Effector memory CD4-positive, alpha-beta T cell (primary cell): ENCODE measurements around the gene BAG5.

Source experiments
- DNase-seq, 3 donors: peaks; one replicate each; pipeline ENCODE4 v3.0.0-alpha.2; 2020
- H3K27ac ChIP-seq: 2 replicates; pipeline ENCODE4 v1.7.0; 2013; ENCODE audit warnings: mild to moderate bottlenecking, low read length, moderate library complexity; ENCODE audit not compliant: insufficient read depth, poor library complexity, severe bottlenecking
- H3K27me3 ChIP-seq: replicated peaks from 2 replicates; pipeline ENCODE4 v1.7.0; 2013; ENCODE audit warnings: mild to moderate bottlenecking, low read length; ENCODE audit not compliant: insufficient read depth, control insufficient read depth, poor library complexity, severe bottlenecking
- H3K36me3 ChIP-seq: 2 replicates; pipeline ENCODE4 v1.7.0; 2013; ENCODE audit warnings: mild to moderate bottlenecking, low read length, moderate library complexity; ENCODE audit not compliant: control insufficient read depth, insufficient read depth
- H3K4me1 ChIP-seq: 2 replicates; pipeline ENCODE4 v1.7.0; 2013; ENCODE audit warnings: low read length, mild to moderate bottlenecking; ENCODE audit not compliant: control insufficient read depth, insufficient read depth, poor library complexity, severe bottlenecking
- H3K4me3 ChIP-seq: 2 replicates; pipeline ENCODE4 v1.7.0; 2013; ENCODE audit warnings: low read length, low read depth, mild to moderate bottlenecking; ENCODE audit not compliant: insufficient read depth, poor library complexity, severe bottlenecking
- H3K9me3 ChIP-seq: 2 replicates; pipeline ENCODE4 v1.7.0; 2013; ENCODE audit warnings: mild to moderate bottlenecking, low read length, moderate library complexity; ENCODE audit not compliant: control insufficient read depth

BAG5 gene

DNA sequence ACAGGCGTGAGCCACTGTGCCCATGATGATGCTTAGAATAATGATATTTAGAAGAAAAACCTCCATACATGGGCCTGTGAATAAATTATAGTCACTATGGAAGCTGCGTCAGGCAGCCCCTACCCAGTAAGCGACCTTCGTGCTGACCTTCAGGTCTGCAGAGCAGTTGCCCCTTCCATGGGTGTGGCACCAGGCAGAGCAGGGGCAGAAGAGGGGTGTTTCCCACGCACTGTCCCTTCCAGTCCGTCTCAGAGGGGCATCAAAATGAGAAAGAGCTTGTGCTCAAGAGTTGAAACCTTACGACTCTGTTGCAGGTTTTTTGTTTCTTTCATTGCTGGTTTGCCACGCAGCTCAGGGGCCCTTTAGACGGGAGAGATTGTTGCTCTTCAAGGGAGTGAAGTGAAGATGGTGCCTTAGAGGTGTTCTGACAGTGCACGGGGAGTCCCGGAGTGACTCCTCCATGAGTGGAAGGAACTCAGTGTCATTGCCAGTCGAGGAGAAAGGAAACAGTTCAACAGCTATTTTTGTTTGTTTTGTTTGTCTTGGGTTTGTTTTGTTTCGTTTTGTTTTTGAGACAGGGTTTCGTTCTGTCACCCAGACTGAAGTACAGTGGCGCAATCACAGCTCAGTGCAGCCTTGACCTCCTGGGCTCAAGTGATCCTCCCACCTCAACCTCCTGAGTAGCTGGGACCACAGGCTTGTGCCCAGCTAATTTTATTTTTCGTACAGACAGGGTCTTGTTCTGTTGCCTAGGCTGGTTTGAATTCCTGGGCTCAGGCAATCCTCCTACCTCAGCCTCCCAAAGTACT lies 53.7 kb downstream of the BAG5 start:
- no peak for DNase-seq
- no peaks in the 10 kb centered on the region for H3K9me3 ChIP-seq
- H3K27me3 ChIP-seq = no peaks in the 10 kb centered on the region
- no peaks in the 10 kb centered on the region for H3K4me1 ChIP-seq
- H3K36me3 ChIP-seq = peaks cover 16% of the 10 kb centered on the region
- no peak overlapping the region for H3K4me3 ChIP-seq
- no peak overlapping the region for H3K27ac ChIP-seq

DNA sequence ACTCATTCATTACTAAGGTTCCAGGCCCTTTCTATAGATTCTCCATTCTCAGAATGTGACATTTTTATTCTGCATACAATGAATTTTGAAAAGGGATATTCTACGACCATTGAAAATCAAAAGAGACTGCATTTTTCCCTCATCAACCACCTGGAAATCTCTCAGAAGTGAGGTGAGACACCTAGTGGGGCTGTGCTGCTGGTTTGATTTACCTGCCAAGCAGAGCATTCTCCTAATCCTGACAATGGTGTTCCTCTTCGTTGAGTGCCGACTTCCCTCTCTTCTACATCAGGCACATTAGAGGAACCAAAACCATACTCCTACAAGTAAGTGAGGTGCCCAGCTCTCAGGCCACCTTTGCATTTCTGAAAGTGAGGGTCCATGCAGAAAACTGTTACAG lies 54.7 kb downstream of the BAG5 start:
- Histone ChIP-seq H3K9me3 (no peaks in the 10 kb centered on the region), H3K27ac (no peak overlapping the region), H3K36me3 (peaks cover 26% of the 10 kb centered on the region), H3K27me3 (no peaks in the 10 kb centered on the region), H3K4me3 (no peak overlapping the region), H3K4me1 (no peaks in the 10 kb centered on the region)
- DNase-seq = no peak
